GM12891 (cell line): Measurements from ENCODE around the gene SIK3.

Source experiments
- PAX5 ChIP-seq: IDR thresholded peaks from 2 replicates; pipeline ENCODE4 v1.6.1; 2011; ENCODE audit warnings: low read length, moderate library complexity, mild to moderate bottlenecking; ENCODE audit not compliant: insufficient read depth, severe bottlenecking
- POLR2A ChIP-seq: IDR thresholded peaks from 2 replicates; pipeline ENCODE4 v1.6.1; 2011; ENCODE audit warnings: low read depth, low read length, control low read depth
- POLR2AphosphoS5 ChIP-seq: IDR thresholded peaks from 2 replicates; pipeline ENCODE4 v1.6.1; 2011; ENCODE audit warnings: low read depth, low read length, control low read depth
- POU2F2 ChIP-seq: IDR thresholded peaks from 2 replicates; pipeline ENCODE4 v1.6.1; 2011; ENCODE audit warnings: low read depth, mild to moderate bottlenecking, control low read depth, low read length, moderate library complexity
- SPI1 ChIP-seq: IDR thresholded peaks from 2 replicates; pipeline ENCODE4 v1.6.1; 2011; ENCODE audit warnings: low read depth, low read length, control low read depth
- TAF1 ChIP-seq: IDR thresholded peaks from 2 replicates; pipeline ENCODE4 v1.6.1; 2011; ENCODE audit warnings: low read depth, low read length, control low read depth

- TF ChIP-seq POLR2A, result no peak
- TF ChIP-seq TAF1, result no peak
- TF ChIP-seq POLR2AphosphoS5, result no peak
- no peak for TF ChIP-seq SPI1
- no peak for TF ChIP-seq PAX5
- TF ChIP-seq POU2F2, result no peak
Observed at GRCh38 chr11:116865696-116866095, 232.5 kb downstream of the SIK3 start.
